LNCAP (cell line): ENCODE results near the gene CST8.

Source experiments
- CTCF ChIP-seq: fragments of 450-650 bp; IDR thresholded peaks from 2 replicates; pipeline ENCODE4 v1.5.1; 2017; ENCODE audit warnings: mild to moderate bottlenecking

CST8 gene, protein sequence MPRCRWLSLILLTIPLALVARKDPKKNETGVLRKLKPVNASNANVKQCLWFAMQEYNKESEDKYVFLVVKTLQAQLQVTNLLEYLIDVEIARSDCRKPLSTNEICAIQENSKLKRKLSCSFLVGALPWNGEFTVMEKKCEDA

DNA sequence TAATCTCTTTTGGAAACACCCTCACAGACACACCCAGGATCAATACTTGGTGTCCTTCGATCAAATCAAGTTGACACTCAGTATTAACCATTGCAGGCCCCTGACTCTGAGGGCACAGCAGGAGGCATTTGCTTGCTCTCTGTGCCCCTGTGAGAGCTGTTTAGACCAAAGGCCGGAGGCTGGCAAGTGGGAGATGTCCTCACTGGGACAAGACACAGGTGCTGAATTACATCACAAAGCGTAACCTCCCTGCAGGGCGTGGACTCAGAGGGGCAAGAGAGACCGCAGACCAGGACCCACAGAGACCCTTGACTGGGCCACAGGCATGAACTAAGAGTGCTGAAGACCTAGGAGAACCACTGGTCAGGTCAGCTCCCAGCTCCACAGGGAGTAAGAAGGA, at the start of gene CST8:
Gene CST8, plus strand, starts transcription at position 301 of the 400 bp plus-strand sequence. CDS start 551 bp downstream, outside the sequence.
- no peak for TF ChIP-seq CTCF

DNA sequence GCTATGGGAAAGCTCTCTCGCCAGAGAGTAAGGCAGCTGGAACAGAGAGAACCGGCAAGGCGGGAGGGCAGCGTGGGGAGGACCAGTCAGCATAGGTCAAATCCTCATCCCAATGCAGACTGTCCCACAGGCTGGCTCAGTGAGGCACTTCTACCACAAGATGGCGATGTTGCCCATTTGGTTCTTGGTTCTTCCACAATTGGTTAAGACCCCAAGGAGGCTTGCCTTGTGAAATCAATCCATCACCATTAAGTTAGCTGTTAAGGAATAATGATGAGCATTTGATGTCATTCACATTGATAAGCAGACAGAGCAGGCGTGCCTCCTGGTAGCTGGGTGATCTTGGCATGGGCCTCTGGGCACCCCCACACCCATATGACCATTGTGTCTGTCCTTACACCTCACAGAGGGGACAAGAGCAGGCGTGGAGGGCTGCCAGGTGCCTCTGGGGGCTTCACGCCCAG, 49.0 kb upstream of the CST8 start:
- TF ChIP-seq CTCF = peak; percentile 93

- TF ChIP-seq CTCF = no peak
Observed at GRCh38 chr20:23442436-23442835, 48.5 kb upstream of the CST8 start.

GRCh38 chr20:23444859-23445258, 46.1 kb upstream of the CST8 start:
- no peak for TF ChIP-seq CTCF

DNA sequence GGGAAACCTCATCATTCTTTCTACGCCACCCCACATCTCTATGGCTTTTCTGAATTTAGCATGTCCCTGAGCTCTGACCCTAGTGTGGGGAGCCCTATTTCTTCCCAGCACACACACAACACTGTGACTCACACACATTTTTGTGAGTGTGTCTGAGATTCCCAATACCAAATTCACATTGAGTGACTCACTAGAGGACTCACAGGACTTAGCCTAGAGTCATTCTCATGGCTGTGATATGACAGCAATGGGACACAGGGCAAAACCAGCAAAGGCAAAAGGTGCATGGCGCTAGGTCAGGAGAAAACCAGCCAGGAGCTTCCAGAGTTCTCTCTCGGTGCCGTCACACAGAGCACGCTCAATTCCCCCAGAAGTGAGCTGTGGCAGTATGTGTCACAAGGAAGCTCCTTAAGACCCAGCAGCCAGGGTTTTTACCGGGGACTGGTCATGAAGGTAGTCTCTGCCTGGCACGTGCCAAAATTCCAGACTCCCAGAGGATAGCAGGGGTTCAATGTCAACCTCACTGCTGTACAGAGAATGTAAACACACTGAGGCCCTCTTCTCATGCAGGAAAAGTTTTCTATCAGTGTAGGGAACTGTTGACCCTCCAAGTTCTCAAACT, 45.2 kb upstream of the CST8 start:
- no peak for TF ChIP-seq CTCF

DNA sequence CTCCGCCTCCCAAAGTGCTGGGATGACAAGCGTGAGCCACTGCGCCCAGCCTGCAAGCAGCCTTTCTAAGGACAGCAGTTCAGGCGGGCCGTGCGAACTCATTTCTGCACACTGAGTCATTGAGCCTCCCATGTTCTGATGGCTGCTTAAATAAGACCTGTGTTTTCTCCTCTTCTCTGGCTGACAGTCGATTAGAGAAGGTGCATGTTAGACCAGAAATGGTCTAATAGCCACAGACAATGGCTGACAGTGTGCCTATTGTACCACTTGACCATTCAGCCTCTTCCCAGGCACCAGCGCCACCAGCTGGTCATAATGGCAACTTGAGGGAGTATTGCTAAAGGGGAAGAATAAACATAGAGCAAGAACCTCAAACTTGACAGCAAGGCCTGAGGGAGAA, 44.4 kb upstream of the CST8 start:
- TF ChIP-seq CTCF = peak; percentile 60

- TF ChIP-seq CTCF = no peak
Observed at GRCh38 chr20:23448167-23448566, 42.8 kb upstream of the CST8 start.

- no peak for TF ChIP-seq CTCF
Observed at GRCh38 chr20:23449421-23449820, 41.5 kb upstream of the CST8 start.
